Measurements from ENCODE around the gene PGGT1B.

Gene PGGT1B

GRCh38 chr5:115262321-115263077, at the start of gene PGGT1B:
Gene PGGT1B (minus strand): TSS chr5:115262877. CDS start chr5:115262851, 26 bp downstream.
- peaks cover 5% of the 10 kb centered on the region for H3K27me3 Mint-ChIP-seq (ENCODE audit: low read depth, poor library complexity)
- no peak for TF ChIP-seq CTCF (IDR thresholded peaks at IDR 0.05)
- peak within 1 kb of the TSS; percentile 98 for H3K27ac Mint-ChIP-seq
- peaks cover 26% of the 10 kb centered on the region for H3K4me1 Mint-ChIP-seq
- peak; percentile 71 for DNase-seq
- peak within 1 kb of the TSS; percentile 97 for H3K4me3 Mint-ChIP-seq
- H3K9me3 Mint-ChIP-seq = peaks cover 4% of the 10 kb centered on the region
- peaks cover 34% of the 10 kb centered on the region for H3K36me3 Mint-ChIP-seq (ENCODE audit: low read depth)

- Mint-ChIP-seq H3K27me3 (ENCODE audit: low read depth, poor library complexity) (no peaks in the 10 kb centered on the region), H3K4me3 (no peak overlapping the region), H3K4me1 (no peaks in the 10 kb centered on the region), H3K36me3 (ENCODE audit: low read depth) (no peaks in the 10 kb centered on the region), H3K9me3 (no peaks in the 10 kb centered on the region), H3K27ac (no peak overlapping the region)
- TF ChIP-seq CTCF (IDR thresholded peaks at IDR 0.05) = peak; percentile 66
- DNase-seq = no peak
Observed at GRCh38 chr5:115309751-115310370, 47.2 kb upstream of the PGGT1B start.

GRCh38 chr5:115308815-115309214, 46.1 kb upstream of the PGGT1B start:
- Mint-ChIP-seq H3K4me3 (no peak overlapping the region), H3K4me1 (no peaks in the 10 kb centered on the region), H3K36me3 (ENCODE audit: low read depth) (no peaks in the 10 kb centered on the region), H3K27ac (no peak overlapping the region), H3K27me3 (ENCODE audit: low read depth, poor library complexity) (no peaks in the 10 kb centered on the region), H3K9me3 (no peaks in the 10 kb centered on the region)
- TF ChIP-seq CTCF (IDR thresholded peaks at IDR 0.05) = no peak
- DNase-seq = no peak

- no peak for DNase-seq
- Mint-ChIP-seq H3K9me3 (no peaks in the 10 kb centered on the region), H3K27ac (no peak overlapping the region), H3K4me3 (no peak overlapping the region), H3K4me1 (no peaks in the 10 kb centered on the region), H3K36me3 (ENCODE audit: low read depth) (no peaks in the 10 kb centered on the region), H3K27me3 (ENCODE audit: low read depth, poor library complexity) (no peaks in the 10 kb centered on the region)
- TF ChIP-seq CTCF (IDR thresholded peaks at IDR 0.05) = no peak
Observed at GRCh38 chr5:115306011-115306536, 43.4 kb upstream of the PGGT1B start.

- no peak for TF ChIP-seq CTCF (IDR thresholded peaks at IDR 0.05)
- H3K4me1 Mint-ChIP-seq = no peaks in the 10 kb centered on the region
- H3K9me3 Mint-ChIP-seq = no peaks in the 10 kb centered on the region
- H3K36me3 Mint-ChIP-seq (ENCODE audit: low read depth) = no peaks in the 10 kb centered on the region
- H3K4me3 Mint-ChIP-seq = no peak overlapping the region
- no peak overlapping the region for H3K27ac Mint-ChIP-seq
- no peaks in the 10 kb centered on the region for H3K27me3 Mint-ChIP-seq (ENCODE audit: low read depth, poor library complexity)
- DNase-seq = no peak
Observed at GRCh38 chr5:115304496-115304895, 41.8 kb upstream of the PGGT1B start.
